B cell (primary cell): ENCODE results near the gene PRKACG. TPM values are rescaled to one million over a fixed set of nuclear protein-coding genes. Genes with fewer than 3 reads are reported as not detected.

ENCODE experiments used
- ATAC-seq: fragments of 200-7000 bp; cut with Tn5 transposase; one replicate; pipeline ENCODE4 v1.10.0; 2021; ENCODE audit warnings: low read depth, mild to moderate bottlenecking, moderate number of reproducible peaks, moderate library complexity
- CTCF ChIA-PET: fragments of 350-600 bp; sonication (Branson Sonifier 250); formaldehyde crosslinking; loops from one replicate; lab custom pipeline; 2021; ENCODE audit warnings: antibody characterized with exemption, inconsistent platforms; lab: Charles Lee
- POLR2A ChIA-PET: fragments of 350-600 bp; sonication (Branson Sonifier 250); formaldehyde crosslinking; loops from one replicate; lab custom pipeline; 2021; ENCODE audit warnings: antibody characterized with exemption; lab: Charles Lee
- DNase-seq: peaks from one replicate; pipeline ENCODE4 v3.0.0; 2013
- H2AFZ ChIP-seq: 2 replicates; pipeline ENCODE4 v1.6.1; 2012; ENCODE audit warnings: mild to moderate bottlenecking, low read depth, low read length; ENCODE audit not compliant: insufficient read depth, poor library complexity, severe bottlenecking
- H3K27ac ChIP-seq, 2 donors: 1 replicate in 1 of 2; 2 replicates in 1 of 2; pipeline ENCODE4 v1.5.1; 2012 to 2013; ENCODE audit warnings: low read length in 2 of 2, mild to moderate bottlenecking in 2 of 2, moderate library complexity in 1 of 2
- H3K27me3 ChIP-seq, 4 experiments: fragments of 200-600 bp in 1 of 4; sonication (generic) in 1 of 4; replicated peaks in 1 of 4; 1 replicate in 2 of 4; 2 replicates in 2 of 4; pipeline versions ENCODE4 v1.6.1 to v1.7.0; 2013 to 2016; ENCODE audit warnings: low read length in 3 of 4, mild to moderate bottlenecking in 2 of 4, mixed read lengths in 1 of 4, moderate library complexity in 1 of 4; ENCODE audit not compliant: insufficient read depth in 4 of 4, control insufficient read depth in 3 of 4; ENCODE audit errors: control extremely low read depth in 1 of 4
- H3K36me3 ChIP-seq, 2 experiments: replicated peaks in 1 of 2; 1 replicate in 1 of 2; 2 replicates in 1 of 2; pipeline versions ENCODE4 v1.6.1 to v1.7.1; 2013; ENCODE audit warnings: low read length in 1 of 2; ENCODE audit not compliant: insufficient read depth in 2 of 2, control insufficient read depth in 1 of 2; ENCODE audit errors: control extremely low read depth in 1 of 2, extremely low read depth in 1 of 2
- H3K4me1 ChIP-seq, 2 donors: fragments of 200-600 bp in 1 of 2; sonication (generic) in 1 of 2; 1 replicate in 1 of 2; 2 replicates in 1 of 2; pipeline versions ENCODE4 v1.5.1 to v1.6.1; 2013 to 2017; ENCODE audit warnings: low read length in 2 of 2; ENCODE audit not compliant: control insufficient read depth in 2 of 2, insufficient read depth in 2 of 2
- H3K4me2 ChIP-seq: replicated peaks from 2 replicates; pipeline ENCODE3; 2012; ENCODE audit warnings: mild to moderate bottlenecking, low read depth, low read length; ENCODE audit not compliant: poor library complexity, severe bottlenecking
- H3K4me3 ChIP-seq, 5 experiments: fragments of 200-600 bp in 1 of 5; sonication (generic) in 1 of 5; 1 replicate in 3 of 5; 2 replicates in 2 of 5; pipeline versions ENCODE4 v1.5.1 to v1.7.0; 2011 to 2016; ENCODE audit warnings: low read length in 4 of 5, mild to moderate bottlenecking in 4 of 5, low read depth in 2 of 5, control low read depth in 1 of 5, moderate library complexity in 1 of 5; ENCODE audit not compliant: insufficient read depth in 1 of 5; ENCODE audit errors: control extremely low read depth in 1 of 5, extremely low read depth in 1 of 5
- H3K79me2 ChIP-seq: fragments of 200-600 bp; sonication (generic); one replicate; pipeline ENCODE4 v1.6.0; 2016; ENCODE audit warnings: low read length; ENCODE audit not compliant: control insufficient read depth, insufficient read depth
- H3K9ac ChIP-seq: fragments of 200-600 bp; sonication (generic); 2 replicates; pipeline ENCODE4 v1.6.1; 2017; ENCODE audit warnings: mild to moderate bottlenecking, low read length, moderate library complexity
- H3K9me3 ChIP-seq, 3 donors: one replicate each; pipeline versions ENCODE4 v1.6.1 to v1.7.1; 2013; ENCODE audit warnings: low read length in 2 of 3; ENCODE audit not compliant: control insufficient read depth in 2 of 3, insufficient read depth in 1 of 3; ENCODE audit errors: control extremely low read depth in 1 of 3
- H4K20me1 ChIP-seq: 2 replicates; pipeline ENCODE4 v1.6.0; 2012; ENCODE audit warnings: mild to moderate bottlenecking, low read length; ENCODE audit not compliant: insufficient read depth, control insufficient read depth, poor library complexity, severe bottlenecking
- H3K27ac Mint-ChIP-seq: one replicate; pipeline ENCODE4 v1.8.0; 2021; ENCODE audit warnings: mixed read lengths
- H3K27me3 Mint-ChIP-seq: one replicate; pipeline ENCODE4 v1.8.0; 2021; ENCODE audit warnings: mixed read lengths
- H3K4me1 Mint-ChIP-seq: one replicate; pipeline ENCODE4 v1.8.0; 2021; ENCODE audit warnings: mixed read lengths
- H3K4me3 Mint-ChIP-seq: one replicate; pipeline ENCODE4 v1.8.0; 2021; ENCODE audit warnings: mixed read lengths
- H3K9me3 Mint-ChIP-seq: one replicate; pipeline ENCODE4 v1.8.0; 2022; ENCODE audit warnings: mixed read lengths; ENCODE audit not compliant: insufficient read depth
- CTCF ChIP-seq: fragments of 200-600 bp; IDR thresholded peaks from one replicate; pipeline ENCODE4 v1.8.0; 2022; ENCODE audit warnings: antibody characterized with exemption, mild to moderate bottlenecking
- EZH2 ChIP-seq: IDR thresholded peaks from 2 replicates; pipeline ENCODE4 v1.6.1; 2012; ENCODE audit warnings: borderline replicate concordance, low read depth, mild to moderate bottlenecking, moderate library complexity, low read length; ENCODE audit not compliant: insufficient read depth, poor library complexity, severe bottlenecking
- WGBS: methylation state at CpG from one replicate; pipeline ENCODE4 v1.1.5; 2013; ENCODE audit warnings: missing lambda C conversion rate; ENCODE audit not compliant: insufficient coverage; 5-methylcytosine and 5-hydroxymethylcytosine counted together
- intact Hi-C: fragments of 100-400 bp; cut with micrococcal nuclease; formaldehyde crosslinking; loops from one replicate; pipeline ENCODE4 v1.10.0; 2022
- polyA plus RNA-seq: library from polyadenylated mRNA; depleted of rRNA; stranded (reverse); fragments of >200 nt; gene quantifications from 2 replicates; pipeline ENCODE4 v1.2.3, GENCODE V29; 2012
- total RNA-seq, 2 donors: library from RNA; stranded (reverse); fragments of 120-200 nt in 1 of 2; gene quantifications; 1 replicate in 1 of 2; 2 replicates in 1 of 2; pipeline versions ENCODE4 v1.2.3 to v1.2.4, GENCODE V29; 2013 to 2022

Gene PRKACG
- total and polyA plus RNA-seq, 2 donors (not counting 1 experiment from before 2014, with no cell fraction given) = not detected

GRCh38 chr9:69004836-69005235 lies 9.1 kb downstream of the PRKACG start:
- DNase-seq (no peak), ATAC-seq (no peak)
- Mint-ChIP-seq H3K27ac (no peak overlapping the region), H3K4me3 (no peak overlapping the region), H3K4me1 (no peaks in the 10 kb centered on the region), H3K27me3 (no peaks in the 10 kb centered on the region), H3K9me3 (no peaks in the 10 kb centered on the region)
- Histone ChIP-seq H3K27ac (no peak overlapping the region), H3K27me3 (no peaks in the 10 kb centered on the region), H2AFZ (no peak overlapping the region), H3K4me3 (no peak overlapping the region), H3K79me2 (no peaks in the 10 kb centered on the region), H3K9ac (no peak overlapping the region), H3K36me3 (peaks cover 0 to 11% of the 10 kb centered on the region in 2 experiments), H3K4me2 (no peak overlapping the region), H3K4me1 (no peaks in the 10 kb centered on the region), H3K9me3 (no peaks in the 10 kb centered on the region), H4K20me1 (peaks cover 3% of the 10 kb centered on the region)
- POLR2A ChIA-PET = no interaction called here
- intact Hi-C loops = no loop called here
- no CpG with 5 or more reads among the region's 2 CpGs for WGBS
- TF ChIP-seq CTCF (no peak), EZH2 (no peak)
- CTCF ChIA-PET = interaction anchor here (1.1 to 1.4 kb wide), 2 partner anchors 424 to 437 kb away, joined by 3 read pairs; no protein-coding TSS in a partner anchor

GRCh38 chr9:69003051-69003450 lies 10.9 kb downstream of the PRKACG start:
- H3K27me3 ChIP-seq = no peaks in the 10 kb centered on the region
- H3K4me1 Mint-ChIP-seq = peaks cover 7% of the 10 kb centered on the region
- H3K9me3 ChIP-seq = no peaks in the 10 kb centered on the region
- DNase-seq (no peak), ATAC-seq (no peak)
- H3K27me3 Mint-ChIP-seq = no peaks in the 10 kb centered on the region
- intact Hi-C loops = no loop called here
- ChIA-PET CTCF (interaction anchor here (0.6 to 1.9 kb wide), 3 partner anchors 419 to 441 kb away, joined by 3 to 7 read pairs (median 3); no protein-coding TSS in a partner anchor), POLR2A (interaction anchor here (0.7 kb wide), 1 partner anchor 183 kb away, joined by 3 read pairs; no protein-coding TSS in a partner anchor)
- peaks cover 4% of the 10 kb centered on the region for H4K20me1 ChIP-seq
- H3K4me3 Mint-ChIP-seq = no peak overlapping the region
- H3K4me3 ChIP-seq = no peak overlapping the region
- H3K4me1 ChIP-seq = no peaks in the 10 kb centered on the region
- TF ChIP-seq CTCF = no peak
- TF ChIP-seq EZH2 = no peak
- no peaks in the 10 kb centered on the region for H3K9me3 Mint-ChIP-seq
- no peak overlapping the region for H2AFZ ChIP-seq
- WGBS = 86% methylated on average over 8 of the region's 8 CpGs
- H3K4me2 ChIP-seq = no peak overlapping the region
- peaks cover 0 to 4% of the 10 kb centered on the region in 2 experiments for H3K36me3 ChIP-seq
- H3K27ac Mint-ChIP-seq = no peak overlapping the region
- no peaks in the 10 kb centered on the region for H3K79me2 ChIP-seq
- H3K27ac ChIP-seq = no peak overlapping the region
- no peak overlapping the region for H3K9ac ChIP-seq
